ENCODE data around the gene CLEC2D.
"Not testable (repeated sequence)": the region's sequence is repeated elsewhere in the genome, so short reads cannot be mapped to it uniquely, and the experiment has no call there.

The CLEC2D gene

GRCh38 chr12:9699898-9700605, 30.5 kb downstream of the CLEC2D start:
- no peak overlapping the region for H2AFZ ChIP-seq (ENCODE audit: low read length, unreplicated experiment)
- no peak overlapping the region for H3K27ac ChIP-seq (ENCODE audit: low read depth, low read length)
- H3K36me3 ChIP-seq (ENCODE audit: insufficient read depth, low read length): no peaks in the 10 kb centered on the region
- H3K4me3 ChIP-seq (ENCODE audit: low read depth, low read length): no peak overlapping the region
- no peaks in the 10 kb centered on the region for H3K4me1 ChIP-seq (ENCODE audit: control insufficient read depth, insufficient read depth, low read length, unreplicated experiment)
- no peaks in the 10 kb centered on the region for H3K27me3 ChIP-seq (ENCODE audit: insufficient read depth, low read length)
- no peaks in the 10 kb centered on the region for H3K79me2 ChIP-seq (ENCODE audit: control insufficient read depth, insufficient read depth, low read length, unreplicated experiment)

- H2AFZ ChIP-seq (ENCODE audit: low read length, unreplicated experiment): no peak overlapping the region
- H3K36me3 ChIP-seq (ENCODE audit: insufficient read depth, low read length): no peaks in the 10 kb centered on the region
- H3K27ac ChIP-seq (ENCODE audit: low read depth, low read length): no peak overlapping the region
- no peaks in the 10 kb centered on the region for H3K4me1 ChIP-seq (ENCODE audit: control insufficient read depth, insufficient read depth, low read length, unreplicated experiment)
- no peaks in the 10 kb centered on the region for H3K79me2 ChIP-seq (ENCODE audit: control insufficient read depth, insufficient read depth, low read length, unreplicated experiment)
- H3K27me3 ChIP-seq (ENCODE audit: insufficient read depth, low read length): no peaks in the 10 kb centered on the region
- H3K4me3 ChIP-seq (ENCODE audit: low read depth, low read length): no peak overlapping the region
Observed at GRCh38 chr12:9700606-9700956, 31.1 kb downstream of the CLEC2D start.

GRCh38 chr12:9701380-9702154, 32.1 kb downstream of the CLEC2D start:
- no peaks in the 10 kb centered on the region for H3K4me1 ChIP-seq (ENCODE audit: control insufficient read depth, insufficient read depth, low read length, unreplicated experiment)
- no peak overlapping the region for H3K4me3 ChIP-seq (ENCODE audit: low read depth, low read length)
- no peaks in the 10 kb centered on the region for H3K27me3 ChIP-seq (ENCODE audit: insufficient read depth, low read length)
- H2AFZ ChIP-seq (ENCODE audit: low read length, unreplicated experiment): no peak overlapping the region
- no peak overlapping the region for H3K27ac ChIP-seq (ENCODE audit: low read depth, low read length)
- H3K36me3 ChIP-seq (ENCODE audit: insufficient read depth, low read length): no peaks in the 10 kb centered on the region
- no peaks in the 10 kb centered on the region for H3K79me2 ChIP-seq (ENCODE audit: control insufficient read depth, insufficient read depth, low read length, unreplicated experiment)

GRCh38 chr12:9702255-9702654, 32.7 kb downstream of the CLEC2D start:
- Histone ChIP-seq H3K4me1 (ENCODE audit: control insufficient read depth, insufficient read depth, low read length, unreplicated experiment) (no peaks in the 10 kb centered on the region), H3K4me3 (ENCODE audit: low read depth, low read length) (no peak overlapping the region), H2AFZ (ENCODE audit: low read length, unreplicated experiment) (no peak overlapping the region), H3K36me3 (ENCODE audit: insufficient read depth, low read length) (no peaks in the 10 kb centered on the region), H3K27ac (ENCODE audit: low read depth, low read length) (no peak overlapping the region), H3K79me2 (ENCODE audit: control insufficient read depth, insufficient read depth, low read length, unreplicated experiment) (no peaks in the 10 kb centered on the region), H3K27me3 (ENCODE audit: insufficient read depth, low read length) (no peaks in the 10 kb centered on the region)

GRCh38 chr12:9704561-9704960, 35.0 kb downstream of the CLEC2D start:
- not testable (repeated sequence) for H3K4me3 ChIP-seq (ENCODE audit: low read depth, low read length); H3K36me3 ChIP-seq (ENCODE audit: insufficient read depth, low read length); H2AFZ ChIP-seq (ENCODE audit: low read length, unreplicated experiment); H3K79me2 ChIP-seq (ENCODE audit: control insufficient read depth, insufficient read depth, low read length, unreplicated experiment); H3K27me3 ChIP-seq (ENCODE audit: insufficient read depth, low read length); H3K27ac ChIP-seq (ENCODE audit: low read depth, low read length); H3K4me1 ChIP-seq (ENCODE audit: control insufficient read depth, insufficient read depth, low read length, unreplicated experiment)

GRCh38 chr12:9706086-9706685, 36.7 kb downstream of the CLEC2D start:
- H3K27me3 ChIP-seq (ENCODE audit: insufficient read depth, low read length): no peaks in the 10 kb centered on the region
- no peak overlapping the region for H3K4me3 ChIP-seq (ENCODE audit: low read depth, low read length)
- H3K27ac ChIP-seq (ENCODE audit: low read depth, low read length): no peak overlapping the region
- no peaks in the 10 kb centered on the region for H3K4me1 ChIP-seq (ENCODE audit: control insufficient read depth, insufficient read depth, low read length, unreplicated experiment)
- no peaks in the 10 kb centered on the region for H3K36me3 ChIP-seq (ENCODE audit: insufficient read depth, low read length)
- H2AFZ ChIP-seq (ENCODE audit: low read length, unreplicated experiment): no peak overlapping the region
- no peaks in the 10 kb centered on the region for H3K79me2 ChIP-seq (ENCODE audit: control insufficient read depth, insufficient read depth, low read length, unreplicated experiment)

- Histone ChIP-seq H2AFZ (ENCODE audit: low read length, unreplicated experiment) (no peak overlapping the region), H3K27me3 (ENCODE audit: insufficient read depth, low read length) (no peaks in the 10 kb centered on the region), H3K27ac (ENCODE audit: low read depth, low read length) (no peak overlapping the region), H3K79me2 (ENCODE audit: control insufficient read depth, insufficient read depth, low read length, unreplicated experiment) (no peaks in the 10 kb centered on the region), H3K4me1 (ENCODE audit: control insufficient read depth, insufficient read depth, low read length, unreplicated experiment) (no peaks in the 10 kb centered on the region), H3K4me3 (ENCODE audit: low read depth, low read length) (no peak overlapping the region), H3K36me3 (ENCODE audit: insufficient read depth, low read length) (no peaks in the 10 kb centered on the region)
Observed at GRCh38 chr12:9707356-9707755, 37.8 kb downstream of the CLEC2D start.

- Histone ChIP-seq H2AFZ (ENCODE audit: low read length, unreplicated experiment) (no peak overlapping the region), H3K79me2 (ENCODE audit: control insufficient read depth, insufficient read depth, low read length, unreplicated experiment) (no peaks in the 10 kb centered on the region), H3K27me3 (ENCODE audit: insufficient read depth, low read length) (no peaks in the 10 kb centered on the region), H3K27ac (ENCODE audit: low read depth, low read length) (no peak overlapping the region), H3K4me3 (ENCODE audit: low read depth, low read length) (no peak overlapping the region), H3K36me3 (ENCODE audit: insufficient read depth, low read length) (no peaks in the 10 kb centered on the region), H3K4me1 (ENCODE audit: control insufficient read depth, insufficient read depth, low read length, unreplicated experiment) (no peaks in the 10 kb centered on the region)
Observed at GRCh38 chr12:9707864-9708808, 38.6 kb downstream of the CLEC2D start.

- H3K36me3 ChIP-seq (ENCODE audit: insufficient read depth, low read length): no peaks in the 10 kb centered on the region
- H3K27me3 ChIP-seq (ENCODE audit: insufficient read depth, low read length): no peaks in the 10 kb centered on the region
- H3K27ac ChIP-seq (ENCODE audit: low read depth, low read length): no peak overlapping the region
- H3K4me1 ChIP-seq (ENCODE audit: control insufficient read depth, insufficient read depth, low read length, unreplicated experiment): no peaks in the 10 kb centered on the region
- no peak overlapping the region for H2AFZ ChIP-seq (ENCODE audit: low read length, unreplicated experiment)
- no peaks in the 10 kb centered on the region for H3K79me2 ChIP-seq (ENCODE audit: control insufficient read depth, insufficient read depth, low read length, unreplicated experiment)
- no peak overlapping the region for H3K4me3 ChIP-seq (ENCODE audit: low read depth, low read length)
Observed at GRCh38 chr12:9708853-9709252, 39.3 kb downstream of the CLEC2D start.

- no peak overlapping the region for H2AFZ ChIP-seq (ENCODE audit: low read length, unreplicated experiment)
- H3K4me1 ChIP-seq (ENCODE audit: control insufficient read depth, insufficient read depth, low read length, unreplicated experiment): no peaks in the 10 kb centered on the region
- no peaks in the 10 kb centered on the region for H3K27me3 ChIP-seq (ENCODE audit: insufficient read depth, low read length)
- no peak overlapping the region for H3K27ac ChIP-seq (ENCODE audit: low read depth, low read length)
- no peak overlapping the region for H3K4me3 ChIP-seq (ENCODE audit: low read depth, low read length)
- H3K36me3 ChIP-seq (ENCODE audit: insufficient read depth, low read length): no peaks in the 10 kb centered on the region
- H3K79me2 ChIP-seq (ENCODE audit: control insufficient read depth, insufficient read depth, low read length, unreplicated experiment): no peaks in the 10 kb centered on the region
Observed at GRCh38 chr12:9710584-9711375, 41.3 kb downstream of the CLEC2D start.
